GM21390 (cell line): ENCODE measurements around the gene THSD4.
"Not testable (repeated sequence)": the region's sequence is repeated elsewhere in the genome, so short reads cannot be mapped to it uniquely, and the experiment has no call there.

ENCODE experiments used
- ATAC-seq: cut with Tn5 transposase; IDR thresholded peaks from one replicate; pipeline ENCODE4 v1.9.1; 2021; ENCODE audit not compliant: unreplicated experiment

THSD4 gene

GRCh38 chr15:71146580-71146982 is 31.3 kb downstream of the THSD4 start:
- no peak for ATAC-seq

GRCh38 chr15:71148048-71148447 is 32.8 kb downstream of the THSD4 start:
- ATAC-seq, result no peak

DNA sequence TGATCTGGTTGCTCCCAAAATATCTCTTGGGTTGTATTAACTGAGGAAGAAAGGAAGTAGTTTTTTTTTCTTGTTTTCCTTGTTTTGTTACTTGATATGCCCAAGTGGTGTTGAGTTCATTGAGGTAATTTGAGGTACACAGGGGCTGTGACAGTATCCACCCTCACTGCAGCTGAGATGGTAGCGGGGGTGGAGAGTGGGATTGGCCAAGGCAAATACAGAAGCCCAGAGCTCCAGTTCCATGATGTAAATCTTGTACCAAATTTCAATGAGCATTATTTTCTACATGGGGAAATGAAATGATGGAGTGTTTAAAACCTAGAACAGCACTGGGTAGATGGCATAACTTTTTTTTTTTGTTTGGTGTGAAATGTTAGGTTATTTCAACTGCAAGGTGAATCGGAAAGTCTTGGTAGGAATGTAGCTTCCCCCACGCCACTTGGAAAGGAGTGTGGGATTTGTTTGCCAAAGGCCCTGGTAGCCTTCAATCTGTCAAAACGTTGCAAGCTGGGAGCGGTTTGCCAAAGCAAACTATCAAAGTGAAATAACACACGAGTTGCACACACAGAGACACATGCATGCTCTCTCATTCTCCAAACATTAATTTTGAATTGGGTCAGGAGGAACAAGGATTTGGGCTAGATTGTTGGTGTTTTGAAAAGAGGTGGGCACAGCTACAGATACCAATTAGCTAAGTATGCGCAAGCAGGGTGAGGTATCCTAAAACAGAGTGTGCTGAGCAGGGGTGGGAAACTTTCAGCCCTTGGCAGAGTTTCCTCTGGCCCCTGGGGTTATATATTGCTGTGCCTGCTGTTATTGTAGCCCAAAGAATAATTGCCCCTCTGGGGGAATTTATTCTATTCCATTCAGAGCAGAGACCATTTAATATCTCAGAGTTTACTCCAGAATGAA is 34.6 kb downstream of the THSD4 start:
- no peak for ATAC-seq

DNA sequence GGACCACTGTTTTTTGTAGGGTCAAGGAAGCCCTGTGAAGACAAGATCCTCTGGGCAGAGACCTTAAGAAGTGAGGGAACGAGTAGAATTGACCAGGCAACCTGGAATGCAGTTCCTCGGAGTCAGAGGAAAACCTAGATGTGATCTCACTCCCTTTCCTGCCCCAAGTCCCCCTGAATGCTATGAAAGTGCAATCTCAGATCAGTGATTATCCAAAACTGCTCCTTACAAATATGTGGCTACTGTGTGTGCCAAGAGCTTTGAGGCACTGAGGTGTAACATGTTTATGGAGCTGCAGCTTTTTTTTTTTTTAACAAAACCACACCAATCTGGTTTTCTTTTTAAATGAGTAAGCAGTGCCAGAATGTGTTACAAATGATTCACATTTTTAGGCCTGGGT is 35.8 kb downstream of the THSD4 start:
- no peak for ATAC-seq

GRCh38 chr15:71152542-71152941 is 37.3 kb downstream of the THSD4 start:
- no peak for ATAC-seq

- no peak for ATAC-seq
Observed at GRCh38 chr15:71153823-71154524, 38.7 kb downstream of the THSD4 start.

- no peak for ATAC-seq
Observed at GRCh38 chr15:71154607-71155200, 39.4 kb downstream of the THSD4 start.

- no peak for ATAC-seq
Observed at GRCh38 chr15:71155534-71155933, 40.3 kb downstream of the THSD4 start.

DNA sequence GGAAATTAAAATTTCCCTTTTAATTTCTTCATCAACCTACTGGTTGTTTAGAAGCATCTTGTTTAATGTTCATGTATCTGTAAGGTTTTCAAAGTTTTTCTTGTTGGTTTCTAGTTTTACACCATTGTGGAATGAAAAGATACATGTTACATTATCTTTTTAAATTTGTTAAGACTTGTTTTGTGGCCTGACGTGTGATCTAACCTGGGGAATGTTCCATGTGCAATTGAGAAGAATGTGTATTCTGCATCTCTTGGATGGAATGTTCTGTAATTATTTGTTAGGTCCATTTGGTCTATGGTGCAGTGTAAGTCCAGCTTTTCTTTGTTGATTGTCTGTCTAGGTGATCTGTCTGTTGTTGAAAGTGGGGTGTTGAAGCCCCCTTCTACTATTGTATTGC is 45.7 kb downstream of the THSD4 start:
- no peak for ATAC-seq

DNA sequence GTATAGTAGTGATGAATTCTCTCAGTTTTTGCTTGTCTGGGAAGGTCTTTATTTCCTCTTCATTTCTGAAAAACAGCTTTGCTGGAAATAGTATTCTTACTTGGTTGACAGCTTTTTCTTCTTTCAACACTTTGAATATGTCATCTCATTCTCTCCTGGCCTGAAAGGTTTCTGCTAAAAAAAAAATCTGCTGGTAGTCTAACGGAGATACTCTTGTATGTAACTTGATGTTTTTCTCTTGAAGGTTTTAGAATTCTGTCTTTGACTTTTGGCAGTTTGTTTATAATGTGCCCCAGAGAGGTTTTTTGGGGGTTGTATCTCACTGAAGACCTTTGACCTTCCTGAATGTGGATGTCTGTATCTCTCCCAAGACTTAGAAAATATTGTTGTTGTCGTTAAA is 47.0 kb downstream of the THSD4 start:
- no peak for ATAC-seq

- not testable (repeated sequence) for ATAC-seq
Observed at GRCh38 chr15:71164606-71165005, 49.3 kb downstream of the THSD4 start.

GRCh38 chr15:71167445-71168165 is 52.3 kb downstream of the THSD4 start:
- no peak for ATAC-seq

DNA sequence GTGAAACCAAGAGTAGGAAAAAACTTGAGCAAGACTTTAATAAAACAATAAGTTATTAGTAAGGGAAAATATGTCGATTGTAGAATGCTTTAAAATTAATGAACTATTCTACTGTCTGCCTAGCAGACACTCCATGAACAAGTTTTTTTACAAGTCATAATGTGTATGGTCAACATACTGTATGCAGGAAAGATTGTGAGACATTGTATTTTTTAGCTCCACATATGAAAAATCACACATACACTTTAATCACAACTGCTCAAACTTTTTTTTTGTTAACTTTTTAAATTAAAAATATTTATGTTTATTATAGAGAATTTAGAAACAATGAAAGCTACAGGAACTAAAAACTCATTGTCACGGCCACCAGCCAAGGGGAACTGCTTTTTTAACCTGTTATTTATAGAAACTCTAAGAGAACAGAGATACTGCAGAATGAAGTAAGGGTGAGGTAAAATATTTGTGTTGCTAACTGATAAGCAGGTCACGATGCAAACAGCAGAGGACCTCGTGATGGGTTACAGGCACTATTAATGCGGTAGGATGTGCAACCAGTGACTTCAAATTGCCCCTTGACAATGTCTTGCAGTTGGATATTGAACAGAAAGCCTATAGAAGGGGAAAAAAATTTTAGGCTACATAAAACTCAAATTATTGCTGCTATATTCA is 53.0 kb downstream of the THSD4 start:
- ATAC-seq, result no peak

DNA sequence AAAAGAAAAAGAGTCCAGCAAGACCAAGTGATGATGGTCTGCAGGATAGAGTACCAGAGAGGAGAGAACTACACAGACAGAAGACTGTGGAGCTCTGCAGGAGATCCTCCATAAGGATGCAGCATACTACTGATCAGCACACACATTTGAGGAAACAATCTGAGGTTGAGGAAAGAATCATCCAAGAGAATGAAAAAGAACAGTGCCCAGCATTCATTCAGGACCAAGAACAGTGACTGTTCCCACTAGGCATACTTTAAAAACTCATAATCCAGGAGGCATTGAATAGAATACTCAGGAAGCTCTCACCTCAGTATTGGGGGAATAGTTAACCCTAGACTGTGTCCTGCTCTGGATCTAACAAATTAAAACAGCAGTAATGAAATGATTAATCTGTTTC is 54.9 kb downstream of the THSD4 start:
- no peak for ATAC-seq

DNA sequence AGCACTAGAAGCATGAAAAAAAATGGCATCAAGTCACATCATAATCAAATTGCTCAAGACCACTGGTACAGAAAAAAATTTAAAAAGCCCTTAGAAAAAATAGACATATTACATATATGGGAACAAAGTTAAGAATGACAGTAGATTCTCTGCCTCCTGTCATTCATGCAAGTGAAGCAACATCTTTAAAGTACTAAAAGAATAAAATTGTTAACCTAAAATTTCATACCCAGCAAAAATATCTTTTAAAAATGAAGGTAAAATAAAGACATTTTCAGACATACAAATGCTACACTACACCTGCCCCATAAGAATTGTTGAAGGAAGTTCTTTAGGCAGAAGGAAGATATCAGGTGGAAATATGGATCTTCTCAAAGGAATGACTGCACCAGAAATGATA is 55.9 kb downstream of the THSD4 start:
- ATAC-seq, result no peak

GRCh38 chr15:71174360-71174759 is 59.1 kb downstream of the THSD4 start:
- ATAC-seq, result not testable (repeated sequence)

DNA sequence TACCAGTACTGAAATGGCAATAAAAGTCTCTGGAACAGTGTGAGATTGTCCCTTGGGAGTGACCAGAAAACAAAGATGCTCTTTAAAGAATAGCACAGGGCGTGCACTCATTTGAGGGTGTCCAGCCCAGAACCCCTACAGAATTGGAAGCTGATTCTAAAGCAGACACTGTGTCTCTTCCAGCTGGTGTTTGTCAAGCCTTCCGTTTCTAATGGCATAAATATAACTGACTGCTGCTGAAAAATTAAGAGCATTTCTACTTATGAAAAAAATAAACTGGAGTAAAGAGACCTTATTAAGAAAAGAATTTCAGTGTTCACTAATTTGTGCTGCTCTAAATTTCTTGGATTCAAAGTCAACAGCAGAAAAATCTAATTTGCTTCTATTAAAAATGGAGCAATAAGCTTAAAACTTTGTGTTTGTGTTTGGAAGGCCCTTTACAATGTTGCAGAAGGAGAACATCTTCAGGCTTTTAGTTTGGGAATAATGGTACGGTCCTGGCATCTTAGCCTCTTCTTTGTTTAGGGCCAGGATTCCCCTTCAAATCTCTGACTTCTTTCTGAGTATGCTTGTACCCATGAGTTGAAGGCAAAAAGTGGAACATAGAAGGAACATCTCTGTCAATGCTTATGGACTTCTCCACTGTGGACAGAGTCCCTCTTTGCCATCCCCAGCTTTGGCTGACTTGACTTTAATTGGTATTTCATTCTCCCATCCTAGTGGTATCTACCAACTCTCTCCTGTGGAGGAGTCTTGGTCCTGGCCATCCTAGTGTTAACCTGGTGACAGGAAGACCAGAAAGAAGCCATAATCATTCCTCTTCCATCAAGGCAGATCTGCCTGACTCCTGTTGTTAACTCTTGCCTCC is 65.9 kb downstream of the THSD4 start:
- ATAC-seq, result no peak

- ATAC-seq, result no peak
Observed at GRCh38 chr15:71182522-71182921, 67.3 kb downstream of the THSD4 start.

DNA sequence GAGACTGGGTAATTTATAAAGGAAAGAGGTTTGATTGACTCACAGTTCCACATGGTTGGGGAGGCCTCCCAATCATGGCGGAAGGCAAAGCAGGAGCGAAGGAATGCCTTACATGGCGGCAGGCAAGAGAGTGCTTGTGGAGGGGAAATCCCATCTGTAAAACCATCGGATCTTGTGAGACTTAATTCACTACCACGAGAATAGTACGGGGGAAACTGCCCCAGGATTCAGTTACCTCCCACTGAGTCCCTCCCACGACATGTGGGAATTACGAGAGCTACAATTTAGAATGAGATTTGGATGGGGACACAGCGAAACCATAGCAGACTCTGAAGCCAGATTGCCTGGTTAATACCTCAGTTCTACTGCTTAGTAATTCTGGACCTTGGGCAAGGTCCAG is 67.8 kb downstream of the THSD4 start:
- no peak for ATAC-seq

- ATAC-seq, result no peak
Observed at GRCh38 chr15:71185706-71186105, 70.4 kb downstream of the THSD4 start.
